Vagina (tissue), 2 donors: Measurements from ENCODE around the gene OSTF1.

Experiments
- POLR2A ChIP-seq, 2 donors: fragments of 450-650 bp; IDR thresholded peaks; one replicate each; pipeline ENCODE4 v1.6.1; 2017; ENCODE audit warnings: antibody characterized with exemption in 2 of 2, mild to moderate bottlenecking in 2 of 2, moderate library complexity in 2 of 2
- POLR2AphosphoS5 ChIP-seq, 2 donors: sonication (generic); formaldehyde crosslinking; IDR thresholded peaks; one replicate each; pipeline ENCODE4 v1.9.0; 2017; ENCODE audit warnings: antibody characterized with exemption in 2 of 2, mild to moderate bottlenecking in 2 of 2, low read depth in 1 of 2; ENCODE audit not compliant: insufficient read depth in 1 of 2
- TF ChIP-seq, protein P1 (sequence below), 3 experiments: fragments of 450-650 bp in 2 of 3; fragments of 200-600 bp in 1 of 3; sonication (generic) in 1 of 3; IDR thresholded peaks; one replicate each; pipeline ENCODE4 v1.5.1; 2017 to 2019; ENCODE audit warnings: antibody characterized with exemption in 3 of 3, mild to moderate bottlenecking in 2 of 3, moderate library complexity in 2 of 3

- TF ChIP-seq, protein P1, sequence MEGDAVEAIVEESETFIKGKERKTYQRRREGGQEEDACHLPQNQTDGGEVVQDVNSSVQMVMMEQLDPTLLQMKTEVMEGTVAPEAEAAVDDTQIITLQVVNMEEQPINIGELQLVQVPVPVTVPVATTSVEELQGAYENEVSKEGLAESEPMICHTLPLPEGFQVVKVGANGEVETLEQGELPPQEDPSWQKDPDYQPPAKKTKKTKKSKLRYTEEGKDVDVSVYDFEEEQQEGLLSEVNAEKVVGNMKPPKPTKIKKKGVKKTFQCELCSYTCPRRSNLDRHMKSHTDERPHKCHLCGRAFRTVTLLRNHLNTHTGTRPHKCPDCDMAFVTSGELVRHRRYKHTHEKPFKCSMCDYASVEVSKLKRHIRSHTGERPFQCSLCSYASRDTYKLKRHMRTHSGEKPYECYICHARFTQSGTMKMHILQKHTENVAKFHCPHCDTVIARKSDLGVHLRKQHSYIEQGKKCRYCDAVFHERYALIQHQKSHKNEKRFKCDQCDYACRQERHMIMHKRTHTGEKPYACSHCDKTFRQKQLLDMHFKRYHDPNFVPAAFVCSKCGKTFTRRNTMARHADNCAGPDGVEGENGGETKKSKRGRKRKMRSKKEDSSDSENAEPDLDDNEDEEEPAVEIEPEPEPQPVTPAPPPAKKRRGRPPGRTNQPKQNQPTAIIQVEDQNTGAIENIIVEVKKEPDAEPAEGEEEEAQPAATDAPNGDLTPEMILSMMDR (IDR thresholded peaks at IDR 0.05): no peak
- TF ChIP-seq POLR2A (IDR thresholded peaks at IDR 0.05) (no peak), POLR2AphosphoS5 (IDR thresholded peaks at IDR 0.05; ENCODE audit: insufficient read depth in 1 of 2, low read depth in 1 of 2) (peak in 1 of 2 donors; percentile 66)
Measured at GRCh38 chr9:75181750-75182149, 93.4 kb downstream of the OSTF1 start.
